ENCODE data around the gene FAM3A.

FAM3A gene

DNA sequence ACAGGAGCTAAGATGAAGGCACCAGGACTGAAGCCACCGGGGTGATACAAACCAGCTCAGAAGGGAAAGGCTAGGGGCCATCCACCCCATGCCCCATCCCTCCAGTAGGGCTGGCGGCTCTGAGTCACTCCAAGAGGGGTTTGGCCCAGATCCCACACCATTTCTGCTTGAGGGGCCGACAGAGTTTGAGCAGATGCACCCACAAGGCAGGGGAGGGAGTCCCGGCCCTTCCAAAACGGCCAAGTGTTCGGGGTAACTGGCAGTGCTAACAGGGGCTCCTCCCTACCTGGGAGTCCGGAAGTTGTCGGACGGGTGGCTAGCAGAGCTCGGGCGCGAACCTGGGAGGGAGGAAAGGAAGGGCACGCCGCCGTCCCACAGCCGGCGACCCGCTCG lies 26.0 kb downstream of the FAM3A start:
- peak; percentile 13 for ATAC-seq
- TF ChIP-seq POU6F1 (CRISPR knock-in tag; IDR thresholded peaks at IDR 0.05; ENCODE audit: borderline replicate concordance, low read depth) = no peak
- no peak for TF ChIP-seq ZNF8 (CRISPR knock-in tag; IDR thresholded peaks at IDR 0.05)
- no peak for TF ChIP-seq ESRRG (CRISPR knock-in tag; IDR thresholded peaks at IDR 0.05)
- no peak for TF ChIP-seq OSR1 (CRISPR knock-in tag; IDR thresholded peaks at IDR 0.05)
- TF ChIP-seq TOX (CRISPR knock-in tag; IDR thresholded peaks at IDR 0.05; ENCODE audit: borderline replicate concordance) = no peak
- TF ChIP-seq GLIS3 (CRISPR knock-in tag; IDR thresholded peaks at IDR 0.05) = no peak

DNA sequence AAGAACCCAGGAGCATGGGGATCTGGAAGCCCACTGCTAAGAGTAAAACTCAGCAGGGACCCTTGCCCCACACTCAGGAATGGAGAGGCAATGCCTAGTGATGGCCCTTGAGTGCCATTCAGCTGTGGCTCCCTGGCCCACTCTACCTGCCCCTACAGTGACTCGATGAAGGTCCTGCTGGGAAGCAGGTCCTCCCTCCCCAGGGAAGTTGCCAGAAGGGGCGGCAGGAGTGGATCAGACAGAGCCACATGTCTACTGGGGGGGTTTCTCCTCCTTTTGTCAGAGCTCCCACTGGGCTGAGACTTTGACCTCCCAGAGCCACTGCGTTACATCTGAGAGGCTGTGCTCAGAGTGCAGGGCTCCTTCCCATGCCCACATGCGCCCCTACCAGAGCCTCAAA lies 26.9 kb downstream of the FAM3A start:
- TF ChIP-seq SNAI2 (CRISPR knock-in tag; IDR thresholded peaks at IDR 0.05) (no peak), PPARA (CRISPR knock-in tag; IDR thresholded peaks at IDR 0.05; ENCODE audit: borderline replicate concordance) (no peak), ZNF8 (CRISPR knock-in tag; IDR thresholded peaks at IDR 0.05) (no peak), ZFP3 (CRISPR knock-in tag; IDR thresholded peaks at IDR 0.05) (no peak), POU6F1 (CRISPR knock-in tag; IDR thresholded peaks at IDR 0.05; ENCODE audit: borderline replicate concordance, low read depth) (no peak), ZNF70 (CRISPR knock-in tag; IDR thresholded peaks at IDR 0.05) (no peak), ZFP30 (CRISPR knock-in tag; IDR thresholded peaks at IDR 0.05) (no peak), ARNTL (CRISPR knock-in tag; IDR thresholded peaks at IDR 0.05; ENCODE audit: borderline replicate concordance, low read depth) (no peak), BACH2 (CRISPR knock-in tag; IDR thresholded peaks at IDR 0.05; ENCODE audit: borderline replicate concordance) (no peak), OSR1 (CRISPR knock-in tag; IDR thresholded peaks at IDR 0.05) (no peak), GLIS3 (CRISPR knock-in tag; IDR thresholded peaks at IDR 0.05) (no peak)
- TF ChIP-seq, protein P1, sequence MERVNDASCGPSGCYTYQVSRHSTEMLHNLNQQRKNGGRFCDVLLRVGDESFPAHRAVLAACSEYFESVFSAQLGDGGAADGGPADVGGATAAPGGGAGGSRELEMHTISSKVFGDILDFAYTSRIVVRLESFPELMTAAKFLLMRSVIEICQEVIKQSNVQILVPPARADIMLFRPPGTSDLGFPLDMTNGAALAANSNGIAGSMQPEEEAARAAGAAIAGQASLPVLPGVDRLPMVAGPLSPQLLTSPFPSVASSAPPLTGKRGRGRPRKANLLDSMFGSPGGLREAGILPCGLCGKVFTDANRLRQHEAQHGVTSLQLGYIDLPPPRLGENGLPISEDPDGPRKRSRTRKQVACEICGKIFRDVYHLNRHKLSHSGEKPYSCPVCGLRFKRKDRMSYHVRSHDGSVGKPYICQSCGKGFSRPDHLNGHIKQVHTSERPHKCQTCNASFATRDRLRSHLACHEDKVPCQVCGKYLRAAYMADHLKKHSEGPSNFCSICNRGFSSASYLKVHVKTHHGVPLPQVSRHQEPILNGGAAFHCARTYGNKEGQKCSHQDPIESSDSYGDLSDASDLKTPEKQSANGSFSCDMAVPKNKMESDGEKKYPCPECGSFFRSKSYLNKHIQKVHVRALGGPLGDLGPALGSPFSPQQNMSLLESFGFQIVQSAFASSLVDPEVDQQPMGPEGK (CRISPR knock-in tag; IDR thresholded peaks at IDR 0.05; ENCODE audit: borderline replicate concordance) = no peak
- ATAC-seq = no peak

DNA sequence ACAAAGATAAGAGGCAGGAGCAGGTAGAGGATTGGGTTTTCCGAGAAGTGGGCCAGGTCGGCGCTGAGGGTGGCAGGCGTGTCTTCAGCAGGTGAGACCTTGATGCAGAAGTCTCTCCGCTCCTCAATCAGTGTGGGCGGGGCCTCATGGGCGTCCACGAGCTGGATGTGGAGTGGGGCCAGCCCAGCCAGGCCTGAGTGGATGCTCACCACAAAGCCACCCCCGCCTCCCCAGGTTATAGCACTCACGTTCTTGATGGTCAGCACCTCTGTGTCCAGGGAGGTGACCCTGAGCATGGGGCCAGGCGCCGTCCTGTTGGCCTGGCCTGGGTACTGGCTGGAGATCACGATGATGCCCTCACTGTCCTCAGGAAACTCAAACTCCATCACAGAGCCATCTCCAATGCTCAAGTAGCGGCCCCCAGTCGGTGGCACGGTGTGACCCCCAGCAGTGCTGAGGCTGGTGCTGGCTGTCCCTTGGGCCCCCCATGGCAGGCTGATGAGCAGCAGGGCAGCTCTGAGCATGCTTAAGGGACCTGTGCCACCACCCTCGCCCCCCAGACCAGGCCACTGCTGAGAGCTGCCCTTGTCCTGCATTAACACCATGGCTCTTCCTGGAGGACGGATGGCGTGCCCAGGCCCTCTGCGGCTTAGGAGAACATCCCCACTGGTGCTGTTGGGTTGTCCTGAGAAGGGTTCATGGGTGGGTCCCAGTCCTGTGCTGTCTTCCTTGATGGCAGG lies 27.5 kb downstream of the FAM3A start:
- no peak for ATAC-seq
- TF ChIP-seq CREB5 (CRISPR knock-in tag; IDR thresholded peaks at IDR 0.05; ENCODE audit: low read depth) = no peak
- TF ChIP-seq ZC3H10 (CRISPR knock-in tag; IDR thresholded peaks at IDR 0.05) = no peak
- TF ChIP-seq SNAI2 (CRISPR knock-in tag; IDR thresholded peaks at IDR 0.05) = no peak
- TF ChIP-seq PPARA (CRISPR knock-in tag; IDR thresholded peaks at IDR 0.05; ENCODE audit: borderline replicate concordance) = no peak
- TF ChIP-seq ISL1 (CRISPR knock-in tag; IDR thresholded peaks at IDR 0.05) = no peak
- no peak for TF ChIP-seq TOX (CRISPR knock-in tag; IDR thresholded peaks at IDR 0.05; ENCODE audit: borderline replicate concordance)
- TF ChIP-seq RARB (CRISPR knock-in tag; IDR thresholded peaks at IDR 0.05) = no peak
- no peak for TF ChIP-seq ZFP30 (CRISPR knock-in tag; IDR thresholded peaks at IDR 0.05)
- no peak for TF ChIP-seq GLIS3 (CRISPR knock-in tag; IDR thresholded peaks at IDR 0.05)
- no peak for TF ChIP-seq TCF4 (CRISPR knock-in tag; IDR thresholded peaks at IDR 0.05; ENCODE audit: borderline replicate concordance)
- no peak for TF ChIP-seq ZFP3 (CRISPR knock-in tag; IDR thresholded peaks at IDR 0.05)
- no peak for TF ChIP-seq ZNF8 (CRISPR knock-in tag; IDR thresholded peaks at IDR 0.05)

DNA sequence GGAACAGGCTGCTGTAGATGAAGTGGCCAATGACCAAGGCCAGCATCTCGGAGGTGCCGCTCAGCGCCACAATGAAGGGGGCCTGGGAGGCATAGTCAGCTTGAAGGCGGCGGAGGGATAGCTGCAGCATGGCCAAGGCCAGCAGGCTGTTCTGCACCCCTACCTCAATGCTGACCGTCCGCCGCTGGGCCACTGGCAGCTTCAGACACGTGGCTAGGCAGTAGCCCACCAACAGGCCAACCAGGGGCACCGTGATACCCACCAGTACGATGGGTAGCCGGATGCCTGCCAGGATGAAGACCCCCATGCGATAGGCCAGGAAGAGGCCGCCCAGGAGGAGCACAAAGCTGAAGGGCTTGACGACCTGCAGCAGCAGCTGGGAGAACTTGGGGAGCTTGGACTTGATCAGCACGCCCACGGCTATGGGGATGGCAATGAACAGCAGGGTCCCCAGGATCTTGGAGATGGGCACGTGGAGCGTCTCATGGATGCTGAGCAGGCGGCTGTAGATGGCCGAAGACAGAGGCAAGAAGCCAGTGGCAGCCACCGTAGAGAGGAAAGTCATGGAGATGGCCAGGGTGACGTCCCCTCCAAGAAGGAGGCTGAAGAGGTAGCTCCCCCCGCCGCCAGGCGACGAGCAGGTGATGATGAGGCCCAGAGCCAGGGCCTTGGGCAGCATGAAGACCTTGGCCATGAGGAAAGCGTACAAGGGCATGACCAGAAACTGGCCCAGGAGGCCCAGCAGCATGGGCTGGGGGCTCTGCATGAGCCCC lies 28.3 kb downstream of the FAM3A start:
- no peak for ATAC-seq
- TF ChIP-seq ZNF8 (CRISPR knock-in tag; IDR thresholded peaks at IDR 0.05) (no peak), ESRRG (CRISPR knock-in tag; IDR thresholded peaks at IDR 0.05) (no peak), CSDC2 (CRISPR knock-in tag; IDR thresholded peaks at IDR 0.05) (no peak), TOX (CRISPR knock-in tag; IDR thresholded peaks at IDR 0.05; ENCODE audit: borderline replicate concordance) (no peak), POU6F1 (CRISPR knock-in tag; IDR thresholded peaks at IDR 0.05; ENCODE audit: borderline replicate concordance, low read depth) (no peak), ZNF565 (CRISPR knock-in tag; conservative IDR thresholded peaks at IDR 0.05; ENCODE audit: low read depth) (no peak), GLIS3 (CRISPR knock-in tag; IDR thresholded peaks at IDR 0.05) (no peak), PPARA (CRISPR knock-in tag; IDR thresholded peaks at IDR 0.05; ENCODE audit: borderline replicate concordance) (no peak), ZC3H10 (CRISPR knock-in tag; IDR thresholded peaks at IDR 0.05) (no peak), CREB5 (CRISPR knock-in tag; IDR thresholded peaks at IDR 0.05; ENCODE audit: low read depth) (no peak), RARB (CRISPR knock-in tag; IDR thresholded peaks at IDR 0.05) (no peak), ZNF70 (CRISPR knock-in tag; IDR thresholded peaks at IDR 0.05) (no peak), SNAI2 (CRISPR knock-in tag; IDR thresholded peaks at IDR 0.05) (no peak)
